Panc1 (cell line): ENCODE results near the gene MUC22.

ENCODE experiments used
- POLR2AphosphoS5 ChIP-seq: IDR thresholded peaks from 2 replicates; pipeline ENCODE4 v1.6.1; 2012; ENCODE audit warnings: mild to moderate bottlenecking, low read depth, low read length, moderate library complexity
- SIN3A ChIP-seq: IDR thresholded peaks from 2 replicates; pipeline ENCODE4 v1.6.1; 2012; ENCODE audit warnings: low read depth, mild to moderate bottlenecking, low read length, moderate library complexity, borderline replicate concordance; ENCODE audit not compliant: insufficient read depth
- TF ChIP-seq, protein P1 (sequence below): fragments of 450-650 bp; IDR thresholded peaks from 2 replicates; pipeline ENCODE4 v1.5.1; 2017; ENCODE audit warnings: mild to moderate bottlenecking
- TF ChIP-seq, protein P2 (sequence below), 2 experiments: IDR thresholded peaks; 2 replicates each; pipeline ENCODE4 v1.6.1; 2011 to 2012; ENCODE audit warnings: low read depth in 2 of 2, control low read depth in 1 of 2, low read length in 1 of 2, mild to moderate bottlenecking in 1 of 2, moderate library complexity in 1 of 2; ENCODE audit not compliant: insufficient read depth in 1 of 2

DNA sequence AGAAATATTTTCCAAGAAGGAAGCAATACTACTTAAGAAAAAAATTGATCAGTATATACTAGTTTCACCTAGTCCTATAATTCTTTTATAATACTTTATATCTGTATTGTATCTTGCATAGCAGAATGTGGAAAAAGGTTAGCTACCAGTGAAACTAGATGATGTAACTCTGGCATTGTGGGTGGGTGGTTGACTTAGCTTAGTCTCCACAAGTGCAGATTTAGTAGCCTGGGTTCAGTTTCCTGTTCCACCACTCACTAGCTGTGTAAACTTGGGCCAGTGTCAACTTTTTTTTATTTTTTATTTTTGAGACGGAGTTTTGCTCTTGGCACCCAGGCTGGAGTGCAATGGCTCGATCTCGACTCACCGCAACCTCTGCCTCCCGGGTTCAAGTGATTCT, 24.8 kb upstream of the MUC22 start:
- TF ChIP-seq, protein P1, sequence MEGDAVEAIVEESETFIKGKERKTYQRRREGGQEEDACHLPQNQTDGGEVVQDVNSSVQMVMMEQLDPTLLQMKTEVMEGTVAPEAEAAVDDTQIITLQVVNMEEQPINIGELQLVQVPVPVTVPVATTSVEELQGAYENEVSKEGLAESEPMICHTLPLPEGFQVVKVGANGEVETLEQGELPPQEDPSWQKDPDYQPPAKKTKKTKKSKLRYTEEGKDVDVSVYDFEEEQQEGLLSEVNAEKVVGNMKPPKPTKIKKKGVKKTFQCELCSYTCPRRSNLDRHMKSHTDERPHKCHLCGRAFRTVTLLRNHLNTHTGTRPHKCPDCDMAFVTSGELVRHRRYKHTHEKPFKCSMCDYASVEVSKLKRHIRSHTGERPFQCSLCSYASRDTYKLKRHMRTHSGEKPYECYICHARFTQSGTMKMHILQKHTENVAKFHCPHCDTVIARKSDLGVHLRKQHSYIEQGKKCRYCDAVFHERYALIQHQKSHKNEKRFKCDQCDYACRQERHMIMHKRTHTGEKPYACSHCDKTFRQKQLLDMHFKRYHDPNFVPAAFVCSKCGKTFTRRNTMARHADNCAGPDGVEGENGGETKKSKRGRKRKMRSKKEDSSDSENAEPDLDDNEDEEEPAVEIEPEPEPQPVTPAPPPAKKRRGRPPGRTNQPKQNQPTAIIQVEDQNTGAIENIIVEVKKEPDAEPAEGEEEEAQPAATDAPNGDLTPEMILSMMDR: no peak
- TF ChIP-seq, protein P2, sequence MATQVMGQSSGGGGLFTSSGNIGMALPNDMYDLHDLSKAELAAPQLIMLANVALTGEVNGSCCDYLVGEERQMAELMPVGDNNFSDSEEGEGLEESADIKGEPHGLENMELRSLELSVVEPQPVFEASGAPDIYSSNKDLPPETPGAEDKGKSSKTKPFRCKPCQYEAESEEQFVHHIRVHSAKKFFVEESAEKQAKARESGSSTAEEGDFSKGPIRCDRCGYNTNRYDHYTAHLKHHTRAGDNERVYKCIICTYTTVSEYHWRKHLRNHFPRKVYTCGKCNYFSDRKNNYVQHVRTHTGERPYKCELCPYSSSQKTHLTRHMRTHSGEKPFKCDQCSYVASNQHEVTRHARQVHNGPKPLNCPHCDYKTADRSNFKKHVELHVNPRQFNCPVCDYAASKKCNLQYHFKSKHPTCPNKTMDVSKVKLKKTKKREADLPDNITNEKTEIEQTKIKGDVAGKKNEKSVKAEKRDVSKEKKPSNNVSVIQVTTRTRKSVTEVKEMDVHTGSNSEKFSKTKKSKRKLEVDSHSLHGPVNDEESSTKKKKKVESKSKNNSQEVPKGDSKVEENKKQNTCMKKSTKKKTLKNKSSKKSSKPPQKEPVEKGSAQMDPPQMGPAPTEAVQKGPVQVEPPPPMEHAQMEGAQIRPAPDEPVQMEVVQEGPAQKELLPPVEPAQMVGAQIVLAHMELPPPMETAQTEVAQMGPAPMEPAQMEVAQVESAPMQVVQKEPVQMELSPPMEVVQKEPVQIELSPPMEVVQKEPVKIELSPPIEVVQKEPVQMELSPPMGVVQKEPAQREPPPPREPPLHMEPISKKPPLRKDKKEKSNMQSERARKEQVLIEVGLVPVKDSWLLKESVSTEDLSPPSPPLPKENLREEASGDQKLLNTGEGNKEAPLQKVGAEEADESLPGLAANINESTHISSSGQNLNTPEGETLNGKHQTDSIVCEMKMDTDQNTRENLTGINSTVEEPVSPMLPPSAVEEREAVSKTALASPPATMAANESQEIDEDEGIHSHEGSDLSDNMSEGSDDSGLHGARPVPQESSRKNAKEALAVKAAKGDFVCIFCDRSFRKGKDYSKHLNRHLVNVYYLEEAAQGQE (IDR thresholded peaks at IDR 0.05; ENCODE audit: insufficient read depth in 1 of 2, low read depth in 2 of 2, low read length in 1 of 2): no peak
- TF ChIP-seq POLR2AphosphoS5: no peak
- no peak for TF ChIP-seq SIN3A
